ENCODE results near the gene VPREB3.
A peak's percentile ranks its signal among the peaks of the same experiment; 100 is the strongest.

The VPREB3 gene

GRCh38 chr22:23754220-23754919, at the start of gene VPREB3:
VPREB3 (minus strand) TSS chr22:23754425; CDS start chr22:23754363, 62 bp downstream.
- no peak for DNase-seq

GRCh38 chr22:23803001-23803819, 49.0 kb upstream of the VPREB3 start:
- DNase-seq, result no peak

- DNase-seq, result no peak
Measured at GRCh38 chr22:23801886-23802377, 47.7 kb upstream of the VPREB3 start.

GRCh38 chr22:23801238-23801821, 47.1 kb upstream of the VPREB3 start:
- no peak for DNase-seq

GRCh38 chr22:23800297-23801237, 46.3 kb upstream of the VPREB3 start:
- DNase-seq, result no peak

- DNase-seq, result peak; percentile 87
Measured at GRCh38 chr22:23796461-23796860, 42.2 kb upstream of the VPREB3 start.

GRCh38 chr22:23793326-23793725, 39.1 kb upstream of the VPREB3 start:
- DNase-seq, result no peak

GRCh38 chr22:23791738-23792645, 37.8 kb upstream of the VPREB3 start:
- no peak for DNase-seq

- peak; percentile 74 for DNase-seq
Measured at GRCh38 chr22:23790819-23791737, 36.9 kb upstream of the VPREB3 start.

- no peak for DNase-seq
Measured at GRCh38 chr22:23789638-23790037, 35.4 kb upstream of the VPREB3 start.

- no peak for DNase-seq
Measured at GRCh38 chr22:23789121-23789520, 34.9 kb upstream of the VPREB3 start.

- DNase-seq, result no peak
Measured at GRCh38 chr22:23787910-23788309, 33.7 kb upstream of the VPREB3 start.

GRCh38 chr22:23787600-23787896, 33.3 kb upstream of the VPREB3 start:
- no peak for DNase-seq

GRCh38 chr22:23786752-23787599, 32.8 kb upstream of the VPREB3 start, which contains the start of gene SMARCB1:
SMARCB1 (plus strand) TSS chr22:23786966; CDS start chr22:23787170, 204 bp downstream.
- peak; percentile 91 for DNase-seq

- DNase-seq, result no peak
Measured at GRCh38 chr22:23786261-23786710, 32.1 kb upstream of the VPREB3 start.

GRCh38 chr22:23784215-23784732, 30.0 kb upstream of the VPREB3 start:
- peak; percentile 22 for DNase-seq

GRCh38 chr22:23783265-23784150, 29.3 kb upstream of the VPREB3 start:
- DNase-seq, result no peak

- no peak for DNase-seq
Measured at GRCh38 chr22:23782703-23783102, 28.5 kb upstream of the VPREB3 start.
